Measurements from ENCODE around the gene VWA8.

The VWA8 gene

DNA sequence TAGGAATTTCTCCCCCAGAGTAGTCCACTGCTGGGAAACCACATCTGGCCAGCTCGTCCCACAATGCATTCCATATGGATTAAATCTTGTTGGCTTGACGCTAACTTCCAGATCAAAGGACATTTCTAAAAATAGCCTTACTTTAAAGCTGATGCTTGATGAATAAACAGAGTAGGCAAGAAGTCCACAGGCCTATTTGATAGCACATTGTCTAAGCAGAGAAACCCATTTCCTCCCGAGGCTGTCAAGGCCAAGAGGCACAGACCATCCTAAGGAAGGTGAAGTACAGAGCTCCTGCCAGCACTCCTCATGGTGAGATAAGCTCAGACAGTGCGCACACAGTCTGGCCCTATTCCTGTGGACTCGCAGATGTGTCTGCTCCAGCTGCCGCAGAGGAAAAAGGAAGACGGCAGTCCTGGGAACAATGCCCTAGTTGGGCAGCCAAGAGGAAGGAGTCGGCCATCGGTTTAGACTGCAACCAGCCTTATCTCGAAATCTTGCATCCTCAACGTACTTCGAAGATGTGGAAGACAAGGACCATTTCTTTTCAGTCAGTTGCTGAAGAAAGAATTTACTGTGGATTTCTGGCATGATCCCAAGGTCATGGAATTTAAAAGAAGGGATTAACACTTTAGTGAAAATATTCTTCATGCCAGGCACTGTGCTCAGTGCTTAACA lies 346.8 kb downstream of the VWA8 start:
- peak; percentile 48 for DNase-seq (ENCODE audit: low read depth)

DNA sequence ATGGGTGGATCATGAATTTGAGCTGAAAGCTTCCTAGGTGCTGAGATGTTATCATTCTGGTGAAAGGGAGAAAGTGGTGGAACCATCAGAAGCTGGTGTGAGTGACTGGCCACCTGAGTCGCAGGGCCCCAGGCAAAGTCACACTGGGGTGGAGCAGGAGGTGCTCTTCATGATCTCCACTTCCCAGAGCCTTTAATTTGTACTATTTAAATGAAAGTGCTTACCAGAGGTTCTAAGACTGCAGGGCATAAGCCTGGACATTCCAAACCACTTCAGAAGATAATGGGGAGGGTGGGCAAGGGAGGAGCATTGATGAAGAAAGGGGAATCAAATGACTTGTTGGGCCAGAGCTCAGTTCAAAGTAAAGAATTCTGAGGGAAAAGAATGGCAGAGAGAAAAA lies 347.4 kb downstream of the VWA8 start:
- no peak for DNase-seq (ENCODE audit: low read depth)

DNA sequence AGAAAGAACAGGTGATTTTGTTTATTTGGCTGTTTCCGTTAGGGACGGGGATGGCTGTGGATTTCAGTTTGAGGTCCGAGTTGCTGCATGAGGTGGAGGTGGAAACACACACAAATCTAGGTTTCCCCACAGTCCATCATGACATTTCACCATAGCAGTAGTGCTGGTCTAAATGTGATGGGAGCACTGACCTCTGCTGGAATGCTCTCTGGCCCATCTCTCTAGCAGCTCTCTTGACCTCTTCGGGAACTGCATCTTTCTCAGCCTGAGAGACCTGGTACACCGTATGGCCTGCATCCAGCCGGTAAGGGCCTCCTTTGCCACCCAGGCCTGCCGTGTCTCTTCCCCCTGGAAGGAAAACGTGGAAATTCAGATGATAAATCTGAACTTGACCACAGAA lies 349.5 kb downstream of the VWA8 start:
- DNase-seq (ENCODE audit: low read depth) = no peak

DNA sequence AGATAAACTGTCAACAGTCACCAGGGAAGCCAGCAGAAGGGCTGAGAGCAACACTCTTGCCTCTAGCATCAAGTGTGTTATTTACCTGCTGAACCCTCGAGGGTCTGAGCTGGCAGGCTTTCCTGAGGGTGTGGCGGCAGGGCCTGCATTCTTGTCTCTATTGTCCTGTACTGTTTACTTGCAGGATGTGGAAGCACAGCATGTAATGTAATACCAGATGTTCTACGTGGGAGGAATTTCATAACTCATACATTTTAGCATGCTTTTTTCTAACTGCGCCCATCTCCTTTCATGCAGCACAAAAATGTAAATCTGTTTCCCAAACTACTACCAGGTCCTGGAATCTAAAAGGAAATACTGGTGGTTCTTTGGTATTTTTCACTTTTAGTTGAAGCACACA lies 350.5 kb downstream of the VWA8 start:
- DNase-seq (ENCODE audit: low read depth) = peak; percentile 76

DNA sequence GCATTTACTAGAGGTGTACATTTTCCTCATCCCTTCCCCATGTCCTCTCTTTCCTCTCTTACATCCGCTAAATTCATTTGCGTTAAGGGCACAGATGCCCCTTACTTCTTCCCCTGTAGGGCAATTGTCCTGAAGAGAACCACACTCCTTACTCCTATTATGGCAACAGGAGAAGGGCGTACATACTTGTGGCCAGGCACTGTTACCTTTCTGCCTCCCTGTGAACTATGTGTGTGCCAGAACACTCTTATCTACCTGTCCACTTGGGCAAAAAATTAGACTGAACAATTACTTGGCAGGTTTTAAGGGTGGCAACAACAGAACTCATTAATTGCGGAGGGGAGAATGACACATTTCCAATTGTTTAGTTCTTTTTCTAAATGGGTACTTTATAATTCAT lies 351.1 kb downstream of the VWA8 start:
- no peak for DNase-seq (ENCODE audit: low read depth)

DNA sequence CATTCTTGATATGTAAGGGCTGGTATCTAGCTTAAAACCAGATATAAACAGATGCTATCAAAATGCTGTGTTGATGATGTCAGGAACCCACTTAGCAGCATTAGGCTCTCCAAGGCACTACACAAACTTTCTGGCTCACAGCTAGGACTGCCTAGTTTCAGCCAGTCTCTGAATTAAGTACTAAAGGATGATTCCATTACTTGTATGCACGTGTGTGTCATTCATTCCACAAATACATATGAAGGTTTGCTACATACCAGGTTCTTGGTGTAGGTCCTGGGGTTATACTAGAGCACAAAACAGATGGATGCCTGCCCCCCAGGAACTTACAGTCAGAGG lies 352.1 kb downstream of the VWA8 start:
- no peak for DNase-seq (ENCODE audit: low read depth)

DNA sequence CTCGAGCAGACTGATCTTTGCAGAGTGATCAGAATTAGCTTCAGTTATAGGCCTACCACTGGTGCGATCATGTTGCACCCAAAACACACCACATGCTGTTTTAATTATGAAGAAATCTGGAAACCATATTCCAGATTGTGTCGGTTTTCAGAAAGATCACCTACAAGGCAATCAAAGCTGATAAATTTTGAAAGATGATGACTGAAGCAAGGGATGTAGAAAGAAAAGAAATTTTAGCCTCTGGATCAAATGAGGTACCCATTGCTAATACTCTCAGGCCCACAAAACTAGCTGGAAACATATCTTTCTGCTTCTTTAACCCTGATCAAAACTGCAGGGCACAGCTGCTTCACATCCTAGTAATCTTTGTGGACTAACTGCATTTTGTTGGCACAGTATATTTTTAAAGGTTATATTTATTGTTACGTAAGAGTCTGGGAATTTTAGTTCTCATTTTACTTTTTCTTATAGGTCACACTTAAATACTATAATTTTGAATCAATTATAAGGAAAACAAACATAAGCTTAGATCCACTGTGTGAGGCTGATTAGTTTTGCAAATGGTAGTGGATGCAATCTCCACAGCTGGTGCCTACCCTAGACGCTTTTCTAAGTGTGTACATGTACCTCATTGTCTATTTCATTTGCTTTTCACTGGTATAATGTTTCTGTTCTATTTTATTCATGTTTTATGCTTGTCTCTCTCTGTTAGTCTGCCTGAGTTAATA lies 352.6 kb downstream of the VWA8 start:
- no peak for DNase-seq (ENCODE audit: low read depth)

DNA sequence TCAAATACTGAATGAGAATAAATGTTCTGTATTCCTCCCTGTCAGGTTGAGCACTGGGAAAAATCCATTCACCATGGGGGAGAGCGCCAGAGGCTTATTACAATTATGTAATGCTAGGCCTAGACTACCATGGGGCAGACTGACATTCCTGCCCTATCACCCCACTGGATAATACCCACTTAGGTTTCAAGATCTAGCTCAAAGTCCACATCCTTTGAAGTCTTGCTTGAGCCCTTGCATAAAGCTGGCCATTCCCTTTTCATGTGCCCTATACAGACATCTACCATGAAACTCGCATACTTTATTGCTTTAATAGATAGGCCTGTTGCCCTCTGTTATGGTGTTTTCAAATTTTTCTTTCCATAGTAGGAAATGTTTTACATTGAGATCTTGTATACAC lies 354.3 kb downstream of the VWA8 start:
- DNase-seq (ENCODE audit: low read depth) = no peak

DNA sequence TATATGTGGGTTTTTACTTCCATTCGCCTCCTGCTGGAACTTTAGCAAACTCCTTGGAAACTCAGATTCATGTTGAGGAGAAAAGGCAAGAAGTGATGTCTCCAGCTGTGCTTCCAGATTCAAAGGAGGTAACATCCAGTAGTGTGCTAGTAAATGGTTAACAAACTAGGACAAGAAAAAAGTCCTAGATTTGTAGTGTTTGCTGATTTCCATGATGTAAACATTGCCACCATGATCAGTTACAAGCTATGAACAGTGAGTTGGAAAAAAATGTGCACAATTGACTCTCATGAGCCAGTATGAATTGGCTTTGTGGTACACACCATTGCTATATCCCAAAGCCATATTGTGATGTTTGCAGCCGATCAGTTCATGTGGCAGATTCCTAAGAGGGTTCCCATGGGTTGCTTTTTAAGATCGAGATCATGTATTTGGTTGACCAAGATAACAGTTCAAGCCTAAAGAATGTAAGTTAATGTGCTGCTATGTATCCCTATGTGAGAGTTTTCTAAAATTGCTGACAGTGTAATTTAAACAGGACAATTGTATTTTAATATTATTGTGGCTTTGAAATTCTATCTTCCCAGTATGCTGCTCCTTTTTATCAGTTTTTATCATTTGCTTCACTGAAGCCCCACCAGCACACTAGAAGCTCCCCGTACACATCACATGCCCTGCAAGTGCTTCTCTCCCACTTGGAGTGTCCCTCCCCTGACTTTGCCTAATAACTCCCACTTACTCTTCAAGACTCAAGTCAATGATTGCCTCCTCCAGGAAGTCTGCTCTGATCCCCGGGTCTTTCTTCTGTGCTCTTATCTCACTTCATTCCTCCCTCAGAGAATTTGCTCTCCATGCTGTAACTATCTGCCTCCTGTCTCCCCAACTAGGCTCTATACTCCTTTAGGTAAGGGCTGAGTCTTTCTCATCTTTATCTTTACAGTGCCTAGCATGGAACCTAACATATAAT lies 355.3 kb downstream of the VWA8 start:
- no peak for DNase-seq (ENCODE audit: low read depth)

DNA sequence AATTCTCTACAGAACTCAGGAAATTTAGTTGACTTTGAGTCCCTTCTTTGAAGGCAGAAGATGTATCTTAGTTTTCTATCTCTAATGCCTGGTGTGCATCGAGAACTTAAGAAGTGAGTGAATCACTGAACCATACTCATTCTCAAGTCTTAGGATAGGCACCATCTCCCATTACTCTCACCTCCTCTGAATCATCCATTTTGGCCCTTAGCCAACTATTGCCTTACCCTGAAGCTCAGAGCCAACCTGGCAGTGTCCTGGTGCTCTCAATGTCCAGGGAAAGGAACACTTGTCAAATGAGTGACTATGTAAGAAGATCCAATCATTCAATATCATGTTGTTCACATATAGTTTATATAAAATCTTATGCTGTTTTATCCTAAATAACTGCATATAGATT lies 357.0 kb downstream of the VWA8 start:
- no peak for DNase-seq (ENCODE audit: low read depth)

DNA sequence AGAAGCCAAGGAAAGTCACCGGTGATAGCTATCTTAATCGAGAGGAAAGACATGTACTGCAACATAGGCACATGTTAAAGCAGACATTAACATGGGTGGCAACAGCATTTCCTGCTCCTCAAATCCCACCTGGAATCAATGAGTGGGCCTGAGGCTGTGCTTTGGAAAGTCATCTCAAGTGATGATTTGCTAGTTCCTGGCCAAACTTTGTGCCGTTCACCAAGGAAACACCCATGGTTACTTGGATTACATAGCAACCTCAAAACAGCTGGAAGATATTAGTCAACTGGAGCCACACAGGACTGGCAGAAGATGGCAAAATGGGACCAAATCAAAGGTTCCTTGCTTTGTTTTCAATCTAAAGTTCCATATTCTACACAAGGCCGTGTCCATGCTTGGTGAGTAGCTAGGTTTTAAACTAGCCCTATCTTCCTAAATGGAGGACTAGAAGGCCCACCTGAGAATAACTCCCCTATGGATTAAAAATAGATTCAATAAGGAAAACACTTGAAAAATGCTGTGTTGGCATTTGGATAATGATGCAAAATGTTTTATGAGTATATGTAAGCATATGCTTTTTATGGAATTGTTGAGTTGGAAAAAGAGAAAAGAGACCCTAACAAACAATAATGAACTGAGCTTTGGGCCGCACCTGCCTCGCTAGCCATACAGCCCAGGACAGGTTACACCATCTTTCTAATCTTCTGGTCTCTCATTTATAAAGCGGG lies 359.0 kb downstream of the VWA8 start:
- no peak for DNase-seq (ENCODE audit: low read depth)

DNA sequence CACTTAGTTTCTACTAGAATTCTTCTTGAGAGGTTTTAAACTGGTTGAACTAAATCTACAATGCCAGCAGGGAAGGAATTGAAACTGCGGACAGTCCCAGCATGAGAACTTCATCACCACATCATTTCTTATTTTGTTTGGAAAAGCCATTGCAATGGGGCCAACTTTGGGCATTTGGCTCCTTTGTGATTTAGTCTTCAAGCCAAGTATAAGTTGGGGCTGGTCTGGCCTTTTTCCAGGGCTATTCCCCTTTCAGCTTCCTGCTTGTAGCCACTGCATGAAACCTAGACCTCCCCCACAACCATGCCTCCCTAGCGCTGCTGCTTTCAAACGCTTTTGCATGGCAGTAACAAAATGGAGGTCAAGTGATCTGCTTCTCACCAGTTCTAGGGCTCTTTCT lies 361.3 kb downstream of the VWA8 start:
- no peak for DNase-seq (ENCODE audit: low read depth)

DNA sequence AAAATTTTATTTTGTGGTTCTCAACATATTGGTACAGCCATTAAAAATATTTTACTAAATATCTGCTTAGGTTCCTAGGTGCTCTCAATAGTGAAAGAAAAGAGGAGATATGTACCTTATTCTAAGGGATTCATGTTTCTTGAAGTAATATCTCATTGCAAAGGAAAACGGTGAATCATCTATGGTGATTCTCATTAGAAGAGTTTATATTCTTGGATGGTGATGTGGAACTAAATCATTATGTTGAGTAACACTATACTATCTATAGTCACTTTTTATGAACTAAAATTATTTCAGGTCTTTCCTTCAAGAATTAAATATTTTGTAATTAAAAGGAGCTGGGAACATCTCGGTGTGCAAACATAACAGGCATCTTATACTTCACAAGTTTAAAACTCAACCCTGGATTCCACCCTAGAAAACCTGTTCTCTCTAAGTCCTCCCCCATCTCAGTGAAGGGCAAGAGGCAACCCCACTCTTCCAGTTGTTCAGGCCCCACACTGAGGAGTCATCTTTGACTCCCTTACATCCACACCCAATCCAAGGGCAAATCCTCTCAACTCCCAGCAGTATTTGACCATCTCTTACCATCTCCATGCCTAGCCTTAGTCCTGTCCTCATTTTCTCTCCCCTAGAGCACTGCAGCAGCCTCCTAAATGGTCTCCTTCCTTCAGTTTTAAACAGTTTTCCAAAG lies 363.4 kb downstream of the VWA8 start:
- no peak for DNase-seq (ENCODE audit: low read depth)

DNA sequence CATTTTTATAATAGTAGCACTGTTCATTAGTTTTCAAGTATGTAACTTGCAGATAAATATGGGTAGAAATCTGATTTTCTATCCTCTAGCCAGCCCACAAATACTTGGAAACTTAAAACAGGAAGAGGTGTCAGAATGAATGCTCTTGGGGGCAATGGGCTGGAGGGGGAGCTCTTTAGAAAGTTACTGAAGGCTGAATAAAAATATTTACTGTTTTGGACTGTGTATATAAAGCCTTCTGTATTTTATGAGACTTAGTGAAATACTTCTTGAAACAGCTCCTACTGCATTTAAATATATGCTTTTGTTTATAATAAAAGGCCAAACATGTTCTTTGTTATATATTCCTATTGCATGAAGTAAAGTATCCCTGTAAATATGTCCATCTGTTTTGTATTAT lies 364.7 kb downstream of the VWA8 start:
- no peak for DNase-seq (ENCODE audit: low read depth)

DNA sequence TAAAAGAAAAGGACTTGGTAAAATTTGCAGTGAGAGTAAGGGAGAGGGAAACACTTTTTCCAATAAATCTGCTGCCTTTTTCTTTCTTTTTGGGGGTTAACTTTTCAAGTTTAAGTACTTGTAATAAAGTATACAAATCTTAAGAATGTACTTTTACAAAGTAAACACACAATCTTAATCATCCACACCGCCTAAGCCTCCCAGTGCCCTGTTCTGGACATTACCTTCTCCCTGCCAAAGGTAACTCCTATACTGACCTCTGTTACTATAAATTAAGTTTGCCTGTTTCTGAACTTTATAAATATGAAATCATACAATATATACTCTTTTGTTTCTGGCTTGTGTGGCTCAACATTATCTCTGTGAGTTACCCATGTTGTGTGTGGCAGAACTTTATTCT lies 365.6 kb downstream of the VWA8 start:
- no peak for DNase-seq (ENCODE audit: low read depth)

DNA sequence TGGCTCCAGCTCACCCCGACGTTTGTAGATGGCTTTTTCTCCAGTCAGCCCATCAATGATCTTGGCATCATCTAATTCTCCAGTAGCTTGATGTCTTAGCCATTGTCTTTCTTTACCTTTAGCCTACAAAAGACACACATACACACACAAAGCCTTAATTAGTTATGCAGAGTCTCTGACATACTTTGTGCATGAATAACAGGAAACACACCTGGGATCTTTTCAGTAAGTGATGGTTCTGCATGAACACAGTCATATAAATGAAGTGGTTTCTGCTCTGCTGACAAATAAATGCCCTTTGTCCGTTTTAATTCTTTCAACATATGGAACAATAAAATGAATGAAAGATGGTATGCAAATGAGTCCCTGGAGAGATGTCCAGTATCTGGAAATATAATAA lies 370.3 kb downstream of the VWA8 start:
- DNase-seq (ENCODE audit: low read depth) = no peak

DNA sequence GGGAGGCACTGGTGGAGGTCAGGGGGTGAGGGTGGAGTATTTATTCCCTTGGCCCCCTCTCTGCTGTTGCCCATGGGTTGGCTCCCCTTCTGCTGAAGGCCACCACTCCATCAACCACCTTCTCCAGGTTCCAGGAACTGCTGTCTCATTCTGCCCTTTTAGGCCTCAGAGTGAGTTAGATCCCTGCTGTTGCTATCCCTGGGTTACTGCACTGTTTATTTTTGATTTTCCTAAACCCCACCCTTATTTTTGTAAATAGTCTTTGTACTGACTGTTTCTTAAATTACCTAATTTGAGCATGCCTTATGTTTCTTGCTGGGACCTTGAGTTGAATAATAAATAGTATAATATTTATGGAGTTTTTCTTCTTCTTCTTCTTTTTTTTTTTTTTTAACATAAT lies 370.8 kb downstream of the VWA8 start:
- no peak for DNase-seq (ENCODE audit: low read depth)

DNA sequence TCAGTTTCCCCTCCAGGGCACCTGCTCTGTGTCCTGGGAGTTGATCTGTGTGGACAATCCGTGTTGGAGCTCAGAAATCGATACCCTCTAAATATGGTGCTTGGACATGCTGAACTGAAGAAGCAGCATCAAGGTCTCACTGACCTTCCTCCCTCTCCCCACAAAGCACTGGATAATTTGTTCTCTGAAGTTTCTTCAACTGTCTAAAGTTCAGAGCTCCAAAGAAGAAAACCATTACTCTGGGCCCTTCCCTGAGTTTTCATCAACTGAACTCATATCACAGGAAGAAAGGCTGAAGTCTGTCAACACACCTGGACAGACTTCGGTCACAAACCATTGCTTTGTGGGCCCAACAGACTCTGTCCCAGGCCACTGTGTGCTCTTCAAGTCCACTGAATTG lies 371.5 kb downstream of the VWA8 start:
- DNase-seq (ENCODE audit: low read depth) = no peak

DNA sequence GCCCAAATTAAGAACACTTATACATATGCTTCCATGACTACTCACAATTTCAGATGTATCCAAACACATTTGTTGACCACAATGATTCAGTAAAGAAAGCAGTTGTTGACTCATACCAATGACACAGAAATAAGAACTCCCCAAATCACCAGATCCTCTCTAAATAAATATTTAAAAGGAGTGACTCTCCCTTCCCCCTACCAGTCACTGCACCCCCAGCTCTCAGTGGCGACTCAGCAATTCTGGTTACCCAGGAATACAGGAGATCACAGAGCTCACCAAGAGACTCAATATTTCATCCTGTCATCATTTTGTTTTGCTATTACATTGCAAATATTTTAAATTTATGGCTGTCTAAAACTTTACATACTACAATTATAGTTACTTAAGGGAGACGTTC lies 372.0 kb downstream of the VWA8 start:
- peak; percentile 53 for DNase-seq (ENCODE audit: low read depth)

DNA sequence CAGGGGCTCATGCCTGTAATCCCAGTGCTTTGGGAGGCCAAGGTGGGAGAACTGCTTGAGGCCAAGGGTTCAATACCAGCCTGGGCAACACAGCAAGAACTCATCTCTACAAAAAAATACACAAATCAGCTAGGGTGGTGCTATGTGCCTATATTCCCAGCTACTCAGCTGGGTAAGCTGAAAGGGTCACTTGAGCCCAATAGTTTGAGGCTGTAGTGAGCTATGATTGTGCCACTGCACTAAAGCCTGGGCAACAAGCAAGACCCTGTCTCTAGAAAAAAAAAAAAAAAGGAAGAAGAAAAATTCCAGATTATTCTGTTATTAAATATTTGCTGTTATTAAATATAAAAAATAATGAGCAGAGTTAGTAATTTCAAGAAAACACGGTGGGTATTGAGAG lies 372.5 kb downstream of the VWA8 start:
- no peak for DNase-seq (ENCODE audit: low read depth)

DNA sequence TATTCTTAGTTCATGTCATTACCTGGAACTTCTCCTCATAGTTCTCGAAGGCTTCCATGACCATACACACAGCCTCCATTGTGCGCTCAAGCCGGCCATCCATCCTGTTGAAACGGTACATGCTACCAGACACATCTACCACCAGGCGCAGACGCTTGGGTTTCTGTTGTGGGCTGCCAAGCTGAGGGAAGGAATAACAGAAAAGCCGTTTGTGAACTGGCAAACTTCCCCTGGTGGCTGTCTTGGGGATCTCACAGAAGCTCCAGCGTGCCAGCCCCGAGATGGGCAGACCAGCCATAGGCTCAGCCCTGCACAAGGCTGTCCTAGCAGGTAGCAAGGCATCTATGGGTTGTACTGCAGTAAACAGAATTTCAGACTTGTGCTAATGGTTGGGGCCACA lies 373.4 kb downstream of the VWA8 start:
- no peak for DNase-seq (ENCODE audit: low read depth)

DNA sequence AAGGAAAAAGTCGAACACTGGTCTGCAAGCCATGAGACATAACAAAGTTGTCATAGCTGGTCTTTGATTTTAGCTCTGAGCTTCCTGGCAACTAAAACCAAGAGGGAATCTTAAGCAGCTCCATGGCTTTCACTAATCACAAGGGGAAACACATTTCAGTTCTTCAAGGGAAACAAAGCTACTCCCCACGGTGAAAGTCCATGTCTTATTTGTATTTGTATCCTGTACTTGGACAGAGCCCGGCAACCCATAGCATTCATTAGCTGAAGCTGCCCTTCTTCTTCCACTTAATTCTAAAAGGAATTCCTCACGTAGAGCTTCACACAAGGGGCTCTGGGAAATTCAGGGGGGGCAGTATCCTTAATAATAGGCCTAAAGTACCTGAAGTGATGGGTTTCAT lies 374.7 kb downstream of the VWA8 start:
- no peak for DNase-seq (ENCODE audit: low read depth)
